ENCODE measurements around the gene LCN2.

Gene LCN2

DNA sequence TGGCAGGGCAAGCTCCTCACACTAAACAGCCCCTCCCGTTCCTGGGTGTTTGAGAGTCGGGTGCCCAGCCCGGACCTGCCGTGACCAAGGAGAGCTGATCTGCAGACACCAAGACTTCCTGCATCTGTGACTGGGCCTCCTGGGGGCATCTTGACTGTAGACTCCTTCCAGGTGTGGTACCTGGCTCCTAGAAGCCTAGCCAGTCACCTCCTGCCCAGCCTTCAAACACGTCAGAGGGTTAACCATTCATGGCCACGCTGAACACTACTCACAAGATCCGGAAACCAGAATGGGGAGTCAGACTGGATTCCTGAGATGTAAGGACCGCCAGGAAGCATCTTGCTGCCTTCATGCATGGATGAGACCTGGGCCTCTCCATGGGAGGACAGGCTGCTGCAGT lies 3.7 kb upstream of the LCN2 start:
- Histone ChIP-seq H3K9me2 (replicated peaks; ENCODE audit: low read depth, low read length) (no peaks in the 10 kb centered on the region), H3F3A (ENCODE audit: low read depth) (no peaks in the 10 kb centered on the region), H3K27me3 (ENCODE audit: insufficient read depth, low read length, poor library complexity, severe bottlenecking) (no peaks in the 10 kb centered on the region), H3K4me2 (ENCODE audit: low read depth, low read length, poor library complexity, severe bottlenecking) (no peak overlapping the region), H2AFZ (ENCODE audit: low read length) (no peak overlapping the region), H3K36me3 (ENCODE audit: insufficient read depth, low read length) (no peaks in the 10 kb centered on the region), H3K9me3 (ENCODE audit: insufficient read depth, low read depth, low read length) (no peaks in the 10 kb centered on the region), H3K79me2 (ENCODE audit: insufficient read depth, low read length) (no peaks in the 10 kb centered on the region), H3K4me1 (ENCODE audit: insufficient read depth, low read length, poor library complexity, severe bottlenecking) (peaks cover 17% of the 10 kb centered on the region), H3K9ac (ENCODE audit: low read depth, low read length, poor library complexity, severe bottlenecking) (no peak overlapping the region), H4K20me1 (ENCODE audit: insufficient read depth, low read length, poor library complexity, severe bottlenecking) (no peaks in the 10 kb centered on the region), H3K4me3 (ENCODE audit: low read length, poor library complexity, severe bottlenecking) (no peak overlapping the region)
- TF ChIP-seq EZH2phosphoT487 (IDR thresholded peaks at IDR 0.05; ENCODE audit: borderline replicate concordance), result no peak
- TF ChIP-seq, protein P1, sequence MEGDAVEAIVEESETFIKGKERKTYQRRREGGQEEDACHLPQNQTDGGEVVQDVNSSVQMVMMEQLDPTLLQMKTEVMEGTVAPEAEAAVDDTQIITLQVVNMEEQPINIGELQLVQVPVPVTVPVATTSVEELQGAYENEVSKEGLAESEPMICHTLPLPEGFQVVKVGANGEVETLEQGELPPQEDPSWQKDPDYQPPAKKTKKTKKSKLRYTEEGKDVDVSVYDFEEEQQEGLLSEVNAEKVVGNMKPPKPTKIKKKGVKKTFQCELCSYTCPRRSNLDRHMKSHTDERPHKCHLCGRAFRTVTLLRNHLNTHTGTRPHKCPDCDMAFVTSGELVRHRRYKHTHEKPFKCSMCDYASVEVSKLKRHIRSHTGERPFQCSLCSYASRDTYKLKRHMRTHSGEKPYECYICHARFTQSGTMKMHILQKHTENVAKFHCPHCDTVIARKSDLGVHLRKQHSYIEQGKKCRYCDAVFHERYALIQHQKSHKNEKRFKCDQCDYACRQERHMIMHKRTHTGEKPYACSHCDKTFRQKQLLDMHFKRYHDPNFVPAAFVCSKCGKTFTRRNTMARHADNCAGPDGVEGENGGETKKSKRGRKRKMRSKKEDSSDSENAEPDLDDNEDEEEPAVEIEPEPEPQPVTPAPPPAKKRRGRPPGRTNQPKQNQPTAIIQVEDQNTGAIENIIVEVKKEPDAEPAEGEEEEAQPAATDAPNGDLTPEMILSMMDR (conservative IDR thresholded peaks at IDR 0.05; ENCODE audit: low read length), result no peak

DNA sequence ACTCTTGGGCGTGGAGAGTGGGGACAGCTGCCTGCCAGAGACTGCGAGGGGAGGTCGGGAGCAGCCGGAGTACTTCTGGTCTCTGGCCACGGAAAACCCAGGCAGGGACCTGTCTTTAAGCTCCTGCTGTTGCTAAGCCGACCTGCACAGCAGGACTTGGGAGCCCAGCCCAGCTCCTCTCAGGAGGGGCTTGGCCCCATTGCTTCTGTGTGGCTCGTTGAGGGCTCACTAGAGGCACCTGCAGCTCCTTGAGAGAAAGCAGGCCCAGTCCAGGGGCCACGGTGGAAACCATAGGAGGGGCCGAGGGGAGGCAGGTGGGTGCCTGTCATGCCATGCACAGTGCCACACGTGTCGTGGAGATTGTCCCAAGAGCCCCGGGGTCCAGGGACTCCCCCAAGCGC lies 3.3 kb upstream of the LCN2 start:
- Histone ChIP-seq H3K9ac (ENCODE audit: low read depth, low read length, poor library complexity, severe bottlenecking) (no peak overlapping the region), H3K4me3 (ENCODE audit: low read length, poor library complexity, severe bottlenecking) (no peak overlapping the region), H2AFZ (ENCODE audit: low read length) (no peak overlapping the region), H3K4me2 (ENCODE audit: low read depth, low read length, poor library complexity, severe bottlenecking) (no peak overlapping the region), H3K79me2 (ENCODE audit: insufficient read depth, low read length) (no peaks in the 10 kb centered on the region), H3F3A (ENCODE audit: low read depth) (no peaks in the 10 kb centered on the region), H3K9me2 (replicated peaks; ENCODE audit: low read depth, low read length) (no peaks in the 10 kb centered on the region), H3K4me1 (ENCODE audit: insufficient read depth, low read length, poor library complexity, severe bottlenecking) (peaks cover 17% of the 10 kb centered on the region), H3K9me3 (ENCODE audit: insufficient read depth, low read depth, low read length) (no peaks in the 10 kb centered on the region), H3K27me3 (ENCODE audit: insufficient read depth, low read length, poor library complexity, severe bottlenecking) (no peaks in the 10 kb centered on the region), H3K36me3 (ENCODE audit: insufficient read depth, low read length) (no peaks in the 10 kb centered on the region), H4K20me1 (ENCODE audit: insufficient read depth, low read length, poor library complexity, severe bottlenecking) (no peaks in the 10 kb centered on the region)
- TF ChIP-seq EZH2phosphoT487 (IDR thresholded peaks at IDR 0.05; ENCODE audit: borderline replicate concordance), result no peak
- TF ChIP-seq, protein P1 (conservative IDR thresholded peaks at IDR 0.05; ENCODE audit: low read length), result no peak

DNA sequence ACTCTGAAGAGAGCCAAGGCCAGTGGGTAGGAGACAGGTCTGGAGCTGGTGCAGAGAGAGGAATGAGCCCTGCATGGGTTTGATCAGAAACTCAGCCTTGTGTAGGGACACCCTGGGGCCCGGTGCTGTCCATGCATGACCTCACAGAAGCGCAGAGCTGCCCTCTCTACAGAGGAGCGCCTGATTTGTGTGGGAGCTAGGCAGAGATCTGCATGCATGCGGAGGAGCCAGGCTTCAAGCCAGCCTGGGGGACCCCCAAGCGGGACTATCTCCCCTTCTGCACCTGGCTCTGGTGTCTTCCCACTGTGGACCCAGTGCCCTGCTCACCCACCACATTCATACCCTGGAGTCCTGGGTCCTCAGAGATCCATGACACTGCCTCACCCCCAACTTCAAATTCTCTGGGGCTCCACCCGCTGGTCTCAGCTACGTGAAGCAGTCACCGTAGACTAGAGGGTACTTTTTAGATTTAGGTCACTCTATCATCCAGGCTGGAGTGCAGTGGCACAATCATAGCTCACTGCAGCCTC lies 2.6 kb upstream of the LCN2 start:
- Histone ChIP-seq H2AFZ (ENCODE audit: low read length) (no peak overlapping the region), H3K4me3 (ENCODE audit: low read length, poor library complexity, severe bottlenecking) (no peak overlapping the region), H3K79me2 (ENCODE audit: insufficient read depth, low read length) (no peaks in the 10 kb centered on the region), H3K27me3 (ENCODE audit: insufficient read depth, low read length, poor library complexity, severe bottlenecking) (no peaks in the 10 kb centered on the region), H3K36me3 (ENCODE audit: insufficient read depth, low read length) (no peaks in the 10 kb centered on the region), H3K4me1 (ENCODE audit: insufficient read depth, low read length, poor library complexity, severe bottlenecking) (peaks cover 17% of the 10 kb centered on the region), H3K9me2 (replicated peaks; ENCODE audit: low read depth, low read length) (no peaks in the 10 kb centered on the region), H3K9ac (ENCODE audit: low read depth, low read length, poor library complexity, severe bottlenecking) (no peak overlapping the region), H4K20me1 (ENCODE audit: insufficient read depth, low read length, poor library complexity, severe bottlenecking) (no peaks in the 10 kb centered on the region), H3K4me2 (ENCODE audit: low read depth, low read length, poor library complexity, severe bottlenecking) (no peak overlapping the region), H3K9me3 (ENCODE audit: insufficient read depth, low read depth, low read length) (no peaks in the 10 kb centered on the region), H3F3A (ENCODE audit: low read depth) (no peaks in the 10 kb centered on the region)
- no peak for TF ChIP-seq EZH2phosphoT487 (IDR thresholded peaks at IDR 0.05; ENCODE audit: borderline replicate concordance)
- TF ChIP-seq, protein P1 (conservative IDR thresholded peaks at IDR 0.05; ENCODE audit: low read length), result no peak

Data from Loucy (cell line).